ENCODE data around the gene DCANP1. TPM values are rescaled to one million over a fixed set of nuclear protein-coding genes. Genes with fewer than 3 reads are reported as not detected.

DCANP1 gene
- polyA plus RNA-seq, 2 of the 4 experiments (the other 2 are of a cell fraction): not detected

GRCh38 chr5:135445306-135445985 is 1.7 kb downstream of the DCANP1 start:
- FAIRE-seq (no peak), DNase-seq (ENCODE audit: low read depth in 1 of 2, low spot score in 1 of 2) (no peak), ATAC-seq (no peak)
- Histone ChIP-seq H3K4me3 (no peak overlapping the region), H3K27ac (no peak overlapping the region), H3K9me3 (no peaks in the 10 kb centered on the region), H3K4me2 (no peak overlapping the region), H3K4me1 (no peaks in the 10 kb centered on the region)
- TF ChIP-seq PHF8 (IDR thresholded peaks at IDR 0.05; ENCODE audit: borderline replicate concordance, low read depth) (no peak), RNF2 (IDR thresholded peaks at IDR 0.05; ENCODE audit: borderline replicate concordance, low read depth) (no peak), HOXA7 (CRISPR knock-in tag; IDR thresholded peaks at IDR 0.05) (no peak), SMC3 (IDR thresholded peaks at IDR 0.05) (no peak), HMGXB4 (CRISPR knock-in tag; IDR thresholded peaks at IDR 0.05; ENCODE audit: borderline replicate concordance) (no peak), HEYL (CRISPR knock-in tag; IDR thresholded peaks at IDR 0.05) (no peak), BHLHE40 (IDR thresholded peaks at IDR 0.05; ENCODE audit: low read depth, low read length) (no peak), HES2 (IDR thresholded peaks at IDR 0.05) (no peak), ZC3H11A (IDR thresholded peaks at IDR 0.05) (no peak), JUNB (IDR thresholded peaks at IDR 0.05) (no peak), MYC (IDR thresholded peaks at IDR 0.05; ENCODE audit: borderline replicate concordance, low read length) (no peak), NFE2L2 (conservative IDR thresholded peaks at IDR 0.05; ENCODE audit: low read length) (no peak), EHMT2 (IDR thresholded peaks at IDR 0.05; ENCODE audit: low read depth) (no peak), NPAS2 (CRISPR knock-in tag; IDR thresholded peaks at IDR 0.05; ENCODE audit: borderline replicate concordance) (no peak), KDM1A (IDR thresholded peaks at IDR 0.05; ENCODE audit: low read depth) (no peak), ZSCAN20 (CRISPR knock-in tag; IDR thresholded peaks at IDR 0.05) (no peak), CBX2 (IDR thresholded peaks at IDR 0.05; ENCODE audit: borderline replicate concordance, low read depth) (no peak)
- 69% methylated on average over 12 of the region's 14 CpGs for WGBS (ENCODE audit: missing lambda C conversion rate)
- CTCF ChIA-PET: interaction anchor here (4.9 to 37.5 kb wide), 5 partner anchors 12 to 116 kb away, joined by 20 to 1932 read pairs (median 43); no protein-coding TSS in a partner anchor
- POLR2A ChIA-PET: no interaction called here

DNA sequence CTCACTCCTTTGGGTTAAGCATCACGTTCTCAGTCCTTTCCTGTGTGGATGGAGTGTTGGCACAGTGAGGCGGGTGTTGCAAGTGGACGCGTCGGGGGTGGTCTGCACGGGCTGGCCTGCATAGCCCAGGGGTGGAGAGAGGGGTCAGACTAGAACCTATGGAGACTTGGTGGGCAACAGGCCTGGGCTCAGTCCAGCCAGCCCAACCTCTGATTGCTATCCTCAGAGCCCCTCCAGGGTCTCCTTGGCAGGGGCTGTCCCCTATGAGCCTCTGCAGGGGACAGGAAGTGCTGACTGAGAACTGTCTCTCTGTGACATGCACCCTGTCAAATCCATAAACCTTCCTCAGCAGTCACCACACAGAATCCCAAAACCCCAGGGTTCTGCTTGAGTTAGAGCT is 2.3 kb downstream of the DCANP1 start:
- Histone ChIP-seq H3K9me3 (no peaks in the 10 kb centered on the region), H3K27ac (no peak overlapping the region), H3K4me2 (no peak overlapping the region), H3K4me1 (no peaks in the 10 kb centered on the region), H3K4me3 (no peak overlapping the region)
- DNase-seq (ENCODE audit: low read depth in 1 of 2, low spot score in 1 of 2) (no peak), ATAC-seq (no peak), FAIRE-seq (no peak)
- ChIA-PET POLR2A (no interaction called here), CTCF (interaction anchor here (4.9 to 37.5 kb wide), 4 partner anchors 13 to 116 kb away, joined by 20 to 1932 read pairs (median 52); no protein-coding TSS in a partner anchor)
- WGBS (ENCODE audit: missing lambda C conversion rate): 82% methylated on average over 6 of the region's 6 CpGs
- TF ChIP-seq MAFK (IDR thresholded peaks at IDR 0.05; ENCODE audit: partially characterized antibody) (no peak), HOXB13 (CRISPR knock-in tag; IDR thresholded peaks at IDR 0.05; ENCODE audit: low read depth) (no peak), SREBF2 (IDR thresholded peaks at IDR 0.05) (no peak), FOSL2 (IDR thresholded peaks at IDR 0.05) (no peak), FOSL2 (CRISPR knock-in tag; IDR thresholded peaks at IDR 0.05) (no peak), EP300 (IDR thresholded peaks at IDR 0.05) (no peak), TFCP2L1 (CRISPR knock-in tag; IDR thresholded peaks at IDR 0.05) (no peak), FOSB (CRISPR knock-in tag; IDR thresholded peaks at IDR 0.05) (no peak), CEBPB (IDR thresholded peaks at IDR 0.05) (no peak), ZNF302 (CRISPR knock-in tag; IDR thresholded peaks at IDR 0.05) (no peak), USF2 (IDR thresholded peaks at IDR 0.05) (no peak), HOXA7 (CRISPR knock-in tag; IDR thresholded peaks at IDR 0.05) (no peak), NR3C1 (IDR thresholded peaks at IDR 0.05) (no peak), EHMT2 (IDR thresholded peaks at IDR 0.05; ENCODE audit: low read depth) (no peak), RCOR1 (IDR thresholded peaks at IDR 0.05; ENCODE audit: low read depth, low read length) (no peak), RNF2 (IDR thresholded peaks at IDR 0.05; ENCODE audit: borderline replicate concordance, low read depth) (no peak), ATOH8 (CRISPR knock-in tag; IDR thresholded peaks at IDR 0.05; ENCODE audit: low read depth) (no peak)
- TF ChIP-seq, protein P1, sequence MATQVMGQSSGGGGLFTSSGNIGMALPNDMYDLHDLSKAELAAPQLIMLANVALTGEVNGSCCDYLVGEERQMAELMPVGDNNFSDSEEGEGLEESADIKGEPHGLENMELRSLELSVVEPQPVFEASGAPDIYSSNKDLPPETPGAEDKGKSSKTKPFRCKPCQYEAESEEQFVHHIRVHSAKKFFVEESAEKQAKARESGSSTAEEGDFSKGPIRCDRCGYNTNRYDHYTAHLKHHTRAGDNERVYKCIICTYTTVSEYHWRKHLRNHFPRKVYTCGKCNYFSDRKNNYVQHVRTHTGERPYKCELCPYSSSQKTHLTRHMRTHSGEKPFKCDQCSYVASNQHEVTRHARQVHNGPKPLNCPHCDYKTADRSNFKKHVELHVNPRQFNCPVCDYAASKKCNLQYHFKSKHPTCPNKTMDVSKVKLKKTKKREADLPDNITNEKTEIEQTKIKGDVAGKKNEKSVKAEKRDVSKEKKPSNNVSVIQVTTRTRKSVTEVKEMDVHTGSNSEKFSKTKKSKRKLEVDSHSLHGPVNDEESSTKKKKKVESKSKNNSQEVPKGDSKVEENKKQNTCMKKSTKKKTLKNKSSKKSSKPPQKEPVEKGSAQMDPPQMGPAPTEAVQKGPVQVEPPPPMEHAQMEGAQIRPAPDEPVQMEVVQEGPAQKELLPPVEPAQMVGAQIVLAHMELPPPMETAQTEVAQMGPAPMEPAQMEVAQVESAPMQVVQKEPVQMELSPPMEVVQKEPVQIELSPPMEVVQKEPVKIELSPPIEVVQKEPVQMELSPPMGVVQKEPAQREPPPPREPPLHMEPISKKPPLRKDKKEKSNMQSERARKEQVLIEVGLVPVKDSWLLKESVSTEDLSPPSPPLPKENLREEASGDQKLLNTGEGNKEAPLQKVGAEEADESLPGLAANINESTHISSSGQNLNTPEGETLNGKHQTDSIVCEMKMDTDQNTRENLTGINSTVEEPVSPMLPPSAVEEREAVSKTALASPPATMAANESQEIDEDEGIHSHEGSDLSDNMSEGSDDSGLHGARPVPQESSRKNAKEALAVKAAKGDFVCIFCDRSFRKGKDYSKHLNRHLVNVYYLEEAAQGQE (IDR thresholded peaks at IDR 0.05): no peak
